Endodermal cell (in vitro differentiated cells): ENCODE measurements around the gene PIK3CD. TPM values are rescaled to one million over a fixed set of nuclear protein-coding genes. Genes with fewer than 3 reads are reported as not detected.

Experiments used
- DNase-seq: peaks from one replicate; pipeline ENCODE4 v3.0.0-alpha.2; 2017
- H3K27ac ChIP-seq: 2 replicates; pipeline ENCODE4 v1.5.1; 2013; ENCODE audit warnings: mild to moderate bottlenecking, low read depth, low read length, moderate library complexity
- H3K27me3 ChIP-seq: 2 replicates; pipeline ENCODE4 v1.6.1; 2013; ENCODE audit warnings: mild to moderate bottlenecking, low read length, moderate library complexity; ENCODE audit not compliant: insufficient read depth, control insufficient read depth, poor library complexity, severe bottlenecking
- H3K36me3 ChIP-seq: 2 replicates; pipeline ENCODE4 v1.7.0; 2013; ENCODE audit warnings: mild to moderate bottlenecking, low read length, moderate library complexity; ENCODE audit not compliant: control insufficient read depth, insufficient read depth
- H3K4me1 ChIP-seq: one replicate; pipeline ENCODE4 v1.7.0; 2013; ENCODE audit warnings: low read length; ENCODE audit not compliant: control insufficient read depth, insufficient read depth
- H3K4me3 ChIP-seq: 2 replicates; pipeline ENCODE4 v1.5.1; 2013; ENCODE audit warnings: mild to moderate bottlenecking, low read length, moderate library complexity
- H3K9ac ChIP-seq: 2 replicates; pipeline ENCODE4 v1.6.1; 2013; ENCODE audit warnings: mild to moderate bottlenecking, low read length, moderate library complexity; ENCODE audit not compliant: poor library complexity, severe bottlenecking; ENCODE audit errors: extremely low read depth
- H3K9me3 ChIP-seq: 2 replicates; pipeline ENCODE4 v1.6.1; 2013; ENCODE audit warnings: mild to moderate bottlenecking, low read length, moderate library complexity; ENCODE audit not compliant: control insufficient read depth
- H3K27ac Mint-ChIP-seq: 2 replicates; pipeline ENCODE4 v1.8.0; 2020; ENCODE audit warnings: mixed read lengths
- H3K27me3 Mint-ChIP-seq: 2 replicates; pipeline ENCODE4 v1.8.0; 2021; ENCODE audit warnings: mild to moderate bottlenecking, mixed read lengths; ENCODE audit not compliant: insufficient read depth
- H3K36me3 Mint-ChIP-seq: 2 replicates; pipeline ENCODE4 v1.8.0; 2020; ENCODE audit warnings: low read depth, mixed read lengths
- H3K4me1 Mint-ChIP-seq: 2 replicates; pipeline ENCODE4 v1.8.0; 2020; ENCODE audit warnings: mixed read lengths
- H3K4me3 Mint-ChIP-seq: 2 replicates; pipeline ENCODE4 v1.8.0; 2020; ENCODE audit warnings: mild to moderate bottlenecking, moderate library complexity, mixed read lengths
- H3K9me3 Mint-ChIP-seq: 2 replicates; pipeline ENCODE4 v1.8.0; 2020; ENCODE audit warnings: mild to moderate bottlenecking, mixed read lengths
- WGBS, 2 experiments: methylation state at CpG; one replicate each; pipeline versions ENCODE4 v1.1.5 to v1.1.7; 2013; ENCODE audit warnings: missing lambda C conversion rate in 2 of 2, mixed read lengths in 1 of 2; ENCODE audit not compliant: insufficient coverage in 1 of 2, insufficient read length in 1 of 2; 5-methylcytosine and 5-hydroxymethylcytosine counted together
- total RNA-seq, 2 donors: library from RNA; stranded (reverse); fragmentation: NEBNext Ultra II Directional in 1 of 2; extraction: Animal tissue kit (Norgen Biotek cat#: 25700) in 1 of 2; gene quantifications; 2 replicates in 1 of 2; 3 replicates in 1 of 2; pipeline ENCODE4 v1.2.1, GENCODE V29; 2021
- TF ChIP-seq, protein P1 (sequence below): fragments of 200-600 bp; sonication (generic); conservative IDR thresholded peaks from 2 replicates; pipeline ENCODE4 v1.5.0; 2021; ENCODE audit warnings: antibody characterized with exemption, mild to moderate bottlenecking

PIK3CD gene
- total RNA-seq, 2 donors from 2014 or later, result 13.9 to 14.2 TPM

DNA sequence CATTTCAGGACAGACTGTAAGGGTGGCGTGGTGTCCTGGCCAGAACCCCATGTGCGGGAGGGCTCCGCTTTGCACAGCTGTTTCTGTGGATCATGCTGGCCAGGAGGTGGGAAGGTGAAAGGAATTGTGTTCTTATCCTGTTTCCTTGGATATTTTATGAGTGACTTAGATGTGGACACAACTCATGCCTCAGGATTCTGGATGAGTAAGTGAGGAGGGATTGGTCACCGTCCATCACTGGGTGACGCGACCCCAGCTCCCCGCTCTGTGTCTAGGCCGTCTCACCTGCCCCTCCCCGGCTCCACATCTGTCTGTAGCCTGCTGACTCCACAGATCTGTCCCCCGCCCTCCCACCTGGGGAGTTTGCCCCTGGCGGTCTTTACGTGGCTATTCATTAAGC lies 48.8 kb downstream of the PIK3CD start:
- Histone ChIP-seq H3K9ac (no peak overlapping the region), H3K4me1 (no peaks in the 10 kb centered on the region), H3K36me3 (no peaks in the 10 kb centered on the region), H3K4me3 (no peak overlapping the region), H3K9me3 (no peaks in the 10 kb centered on the region), H3K27me3 (no peaks in the 10 kb centered on the region), H3K27ac (no peak overlapping the region)
- H3K27me3 Mint-ChIP-seq, result peaks cover 1% of the 10 kb centered on the region
- H3K4me3 Mint-ChIP-seq, result no peak overlapping the region
- H3K9me3 Mint-ChIP-seq, result peaks cover 7% of the 10 kb centered on the region
- no peak overlapping the region for H3K27ac Mint-ChIP-seq
- peaks cover 7% of the 10 kb centered on the region for H3K36me3 Mint-ChIP-seq
- DNase-seq, result no peak
- TF ChIP-seq, protein P1, sequence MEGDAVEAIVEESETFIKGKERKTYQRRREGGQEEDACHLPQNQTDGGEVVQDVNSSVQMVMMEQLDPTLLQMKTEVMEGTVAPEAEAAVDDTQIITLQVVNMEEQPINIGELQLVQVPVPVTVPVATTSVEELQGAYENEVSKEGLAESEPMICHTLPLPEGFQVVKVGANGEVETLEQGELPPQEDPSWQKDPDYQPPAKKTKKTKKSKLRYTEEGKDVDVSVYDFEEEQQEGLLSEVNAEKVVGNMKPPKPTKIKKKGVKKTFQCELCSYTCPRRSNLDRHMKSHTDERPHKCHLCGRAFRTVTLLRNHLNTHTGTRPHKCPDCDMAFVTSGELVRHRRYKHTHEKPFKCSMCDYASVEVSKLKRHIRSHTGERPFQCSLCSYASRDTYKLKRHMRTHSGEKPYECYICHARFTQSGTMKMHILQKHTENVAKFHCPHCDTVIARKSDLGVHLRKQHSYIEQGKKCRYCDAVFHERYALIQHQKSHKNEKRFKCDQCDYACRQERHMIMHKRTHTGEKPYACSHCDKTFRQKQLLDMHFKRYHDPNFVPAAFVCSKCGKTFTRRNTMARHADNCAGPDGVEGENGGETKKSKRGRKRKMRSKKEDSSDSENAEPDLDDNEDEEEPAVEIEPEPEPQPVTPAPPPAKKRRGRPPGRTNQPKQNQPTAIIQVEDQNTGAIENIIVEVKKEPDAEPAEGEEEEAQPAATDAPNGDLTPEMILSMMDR, result no peak
- WGBS, 2 experiments, result 78 to 80% methylated on average over 9 to 12 of the region's 12 CpGs
- peaks cover 5% of the 10 kb centered on the region for H3K4me1 Mint-ChIP-seq

DNA sequence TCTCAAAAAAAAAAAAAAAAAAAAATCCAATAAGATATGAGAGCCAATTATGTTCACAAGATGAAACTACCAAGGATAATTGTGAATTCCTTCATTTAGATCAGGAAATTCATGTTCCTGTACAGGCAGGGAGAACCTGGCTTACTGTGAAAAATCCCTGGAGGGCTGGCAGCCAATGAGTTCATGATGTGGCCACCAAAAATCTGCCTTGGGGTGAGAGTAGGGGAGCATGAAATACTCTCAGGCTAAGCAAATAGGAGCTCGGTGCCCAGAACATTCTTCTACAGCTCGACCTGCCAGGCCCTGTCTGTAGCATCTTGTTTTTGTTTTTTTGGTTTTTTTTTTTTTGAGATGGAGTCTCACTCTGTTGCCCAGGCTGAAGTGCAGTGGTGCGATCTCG lies 50.1 kb downstream of the PIK3CD start:
- WGBS, 2 experiments, result 92 to 100% methylated on average over 2 to 4 of the region's 4 CpGs
- H3K27me3 ChIP-seq, result no peaks in the 10 kb centered on the region
- no peaks in the 10 kb centered on the region for H3K36me3 ChIP-seq
- Mint-ChIP-seq H3K27me3 (peaks cover 1% of the 10 kb centered on the region), H3K9me3 (peaks cover 7% of the 10 kb centered on the region), H3K27ac (no peak overlapping the region), H3K36me3 (peaks cover 7% of the 10 kb centered on the region), H3K4me3 (no peak overlapping the region), H3K4me1 (peaks cover 5% of the 10 kb centered on the region)
- DNase-seq, result no peak
- H3K9me3 ChIP-seq, result no peaks in the 10 kb centered on the region
- no peak overlapping the region for H3K4me3 ChIP-seq
- no peak overlapping the region for H3K9ac ChIP-seq
- no peaks in the 10 kb centered on the region for H3K4me1 ChIP-seq
- TF ChIP-seq, protein P1, result no peak
- no peak overlapping the region for H3K27ac ChIP-seq

DNA sequence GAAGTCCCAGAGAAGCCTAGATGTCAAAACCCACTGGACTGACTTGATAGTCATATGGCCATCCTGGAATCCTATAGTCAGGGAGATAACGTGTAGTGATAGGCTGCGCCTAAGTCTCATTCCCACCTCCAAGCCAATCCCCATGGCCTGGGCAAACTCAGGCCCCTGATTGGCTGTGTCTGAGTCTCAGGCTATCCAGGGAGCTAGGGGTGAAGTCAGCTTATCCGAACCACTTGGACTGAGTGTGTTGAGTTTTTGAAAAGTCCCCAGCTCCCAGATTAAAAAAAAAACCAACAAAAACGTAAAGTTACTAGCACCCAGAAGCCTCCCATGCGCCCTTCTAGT lies 51.6 kb downstream of the PIK3CD start:
- Histone ChIP-seq H3K4me3 (no peak overlapping the region), H3K36me3 (no peaks in the 10 kb centered on the region), H3K27me3 (no peaks in the 10 kb centered on the region), H3K9ac (no peak overlapping the region), H3K4me1 (no peaks in the 10 kb centered on the region), H3K27ac (no peak overlapping the region), H3K9me3 (no peaks in the 10 kb centered on the region)
- TF ChIP-seq, protein P1, result no peak
- DNase-seq, result no peak
- H3K9me3 Mint-ChIP-seq, result peaks cover 7% of the 10 kb centered on the region
- peaks cover 5% of the 10 kb centered on the region for H3K4me1 Mint-ChIP-seq
- no peak overlapping the region for H3K27ac Mint-ChIP-seq
- H3K4me3 Mint-ChIP-seq, result no peak overlapping the region
- 87 to 90% methylated on average over 4 to 5 of the region's 5 CpGs for WGBS, 2 experiments
- H3K36me3 Mint-ChIP-seq, result peaks cover 7% of the 10 kb centered on the region
- H3K27me3 Mint-ChIP-seq, result peaks cover 1% of the 10 kb centered on the region
